Type B pancreatic cell (in vitro differentiated cells): ENCODE measurements around the gene RAP1A. TPM values are rescaled to one million over a fixed set of nuclear protein-coding genes. Genes with fewer than 3 reads are reported as not detected.

Experiments used
- DNase-seq: peaks from one replicate; pipeline ENCODE4 v3.0.0; 2021; ENCODE audit warnings: mixed read lengths; ENCODE audit not compliant: unreplicated experiment; ENCODE audit errors: extremely low spot score
- H3K27ac Mint-ChIP-seq: 2 replicates; pipeline ENCODE4 v1.8.0; 2021; ENCODE audit warnings: mild to moderate bottlenecking, mixed read lengths
- H3K27me3 Mint-ChIP-seq: 2 replicates; pipeline ENCODE4 v1.8.0; 2021; ENCODE audit warnings: mixed read lengths
- H3K36me3 Mint-ChIP-seq: 2 replicates; pipeline ENCODE4 v1.8.0; 2021; ENCODE audit warnings: mixed read lengths
- H3K4me1 Mint-ChIP-seq: one replicate; pipeline ENCODE4 v1.8.0; 2021; ENCODE audit warnings: mixed read lengths; ENCODE audit not compliant: unreplicated experiment
- H3K4me3 Mint-ChIP-seq: 2 replicates; pipeline ENCODE4 v1.8.0; 2021; ENCODE audit warnings: mild to moderate bottlenecking, mixed read lengths
- H3K9me3 Mint-ChIP-seq: 2 replicates; pipeline ENCODE4 v1.8.0; 2021; ENCODE audit warnings: mixed read lengths
- CTCF ChIP-seq: fragments of 200-600 bp; sonication (generic); conservative IDR thresholded peaks from 2 replicates; pipeline ENCODE4 v1.5.0; 2021; ENCODE audit warnings: antibody characterized with exemption, mild to moderate bottlenecking
- total RNA-seq: library from RNA; stranded (reverse); gene quantifications from 2 replicates; pipeline ENCODE4 v1.2.1, GENCODE V29; 2021; ENCODE audit warnings: low replicate concordance

RAP1A gene
- total RNA-seq, 1 donor from 2014 or later = 42.3 TPM

- peaks cover 3% of the 10 kb centered on the region for H3K4me1 Mint-ChIP-seq
- no peaks in the 10 kb centered on the region for H3K9me3 Mint-ChIP-seq
- H3K36me3 Mint-ChIP-seq = no peaks in the 10 kb centered on the region
- peaks cover 17% of the 10 kb centered on the region for H3K27me3 Mint-ChIP-seq
- no peak overlapping the region for H3K27ac Mint-ChIP-seq
- TF ChIP-seq CTCF = no peak
- no peak for DNase-seq
- H3K4me3 Mint-ChIP-seq = no peak overlapping the region
Observed at GRCh38 chr1:111750856-111751255, 131.3 kb downstream of the RAP1A start.

DNA sequence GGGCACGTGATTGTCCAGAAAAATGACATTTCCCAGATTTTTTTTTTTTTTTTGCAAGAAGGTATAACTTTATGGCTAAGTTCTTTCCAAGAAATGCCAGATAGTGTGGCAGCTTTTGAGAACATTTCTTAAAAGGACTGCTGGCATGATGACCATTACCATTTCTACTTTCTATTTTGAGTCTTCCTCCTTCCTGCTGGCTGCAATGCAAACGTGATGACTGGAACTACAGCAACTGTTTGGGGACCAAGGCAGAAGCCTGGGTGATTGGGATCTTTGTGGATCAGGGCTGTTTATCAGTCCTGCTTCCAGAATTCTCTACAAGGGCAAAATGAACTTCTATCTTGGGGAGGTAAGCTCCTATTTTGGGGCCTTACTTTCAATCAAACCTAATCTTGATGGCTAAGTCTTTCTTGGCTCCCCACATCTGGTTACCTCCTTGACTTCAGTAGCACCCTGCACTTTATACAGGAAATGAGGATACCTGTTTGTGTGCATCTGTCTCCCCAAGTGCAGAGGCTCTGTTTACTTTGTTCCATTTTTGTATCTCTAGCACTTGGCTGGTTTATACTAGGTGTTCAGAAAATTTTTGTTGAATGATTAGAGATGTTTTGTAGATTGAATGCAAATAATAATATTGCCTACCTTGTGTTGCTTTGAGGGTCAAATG lies 132.5 kb downstream of the RAP1A start:
- Mint-ChIP-seq H3K4me1 (peaks cover 10% of the 10 kb centered on the region), H3K27me3 (peaks cover 17% of the 10 kb centered on the region), H3K4me3 (no peak overlapping the region), H3K9me3 (no peaks in the 10 kb centered on the region), H3K36me3 (no peaks in the 10 kb centered on the region), H3K27ac (no peak overlapping the region)
- DNase-seq = no peak
- TF ChIP-seq CTCF = no peak

DNA sequence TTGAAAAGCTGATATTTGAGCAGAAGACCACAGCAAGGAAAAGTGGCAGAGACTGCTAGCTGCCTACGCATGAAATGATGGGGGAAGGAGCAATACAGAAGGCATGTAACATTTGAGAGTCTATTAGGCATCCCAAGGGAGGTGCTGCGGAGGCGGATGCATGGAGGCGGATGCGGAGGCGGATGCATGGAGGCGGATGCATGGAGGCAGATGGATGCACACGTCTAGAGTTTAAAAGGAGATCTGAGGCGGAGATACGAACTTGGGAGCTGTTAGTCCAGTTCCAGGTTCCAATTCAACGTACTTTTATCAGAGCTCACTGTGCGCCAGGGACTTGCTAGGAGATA lies 135.4 kb downstream of the RAP1A start:
- Mint-ChIP-seq H3K27ac (peak overlapping the region; percentile 99), H3K27me3 (peaks cover 7% of the 10 kb centered on the region), H3K36me3 (peaks cover 5% of the 10 kb centered on the region), H3K4me3 (peak overlapping the region; percentile 99), H3K4me1 (peaks cover 16% of the 10 kb centered on the region), H3K9me3 (no peaks in the 10 kb centered on the region)
- no peak for DNase-seq
- TF ChIP-seq CTCF = no peak

DNA sequence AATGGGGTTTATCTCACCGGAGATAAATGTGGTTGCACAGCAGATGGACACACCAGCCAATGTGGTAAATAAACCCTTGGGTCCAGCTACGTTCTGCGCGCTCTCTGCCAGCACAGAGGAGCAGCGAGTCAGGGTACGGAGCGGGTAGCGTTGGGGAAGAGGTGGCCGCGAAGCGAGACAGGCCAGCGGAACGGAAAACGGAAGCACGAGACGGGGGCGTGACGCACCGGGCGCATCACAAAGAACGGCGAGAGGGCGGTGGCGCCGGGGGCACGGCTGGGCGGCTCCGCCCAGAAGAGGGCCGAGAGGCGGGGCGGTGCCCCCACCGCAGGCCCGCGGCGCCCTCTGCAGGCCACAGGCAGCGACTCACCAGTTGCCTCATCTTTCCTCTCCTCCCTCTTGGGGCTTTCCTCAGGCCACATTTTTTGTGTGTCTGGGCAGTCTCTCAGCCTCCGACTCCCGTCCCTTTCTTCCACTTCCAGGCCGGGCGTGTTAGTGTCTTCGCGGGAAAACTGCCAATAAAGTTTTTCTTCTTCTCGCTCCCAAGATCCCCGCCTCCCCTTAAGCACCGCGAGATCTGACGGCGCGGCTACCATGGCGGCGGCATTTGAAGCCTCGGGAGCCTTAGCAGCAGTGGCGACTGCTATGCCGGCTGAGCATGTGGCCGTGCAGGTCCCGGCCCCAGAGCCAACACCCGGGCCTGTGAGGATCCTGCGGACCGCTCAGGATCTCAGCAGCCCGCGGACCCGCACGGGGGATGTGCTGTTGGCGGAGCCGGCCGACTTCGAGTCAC lies 135.9 kb downstream of the RAP1A start, which contains the start of gene DDX20:
DDX20 (plus strand) TSS at position 571 of the 793 bp plus-strand sequence; CDS start at position 595, 24 bp downstream.
- H3K9me3 Mint-ChIP-seq = no peaks in the 10 kb centered on the region
- peaks cover 5% of the 10 kb centered on the region for H3K36me3 Mint-ChIP-seq
- peaks cover 7% of the 10 kb centered on the region for H3K27me3 Mint-ChIP-seq
- H3K27ac Mint-ChIP-seq = peak within 1 kb of the TSS; percentile 99
- peak; percentile 90 for TF ChIP-seq CTCF
- H3K4me3 Mint-ChIP-seq = peak within 1 kb of the TSS; percentile 99
- DNase-seq = peak; percentile 94
- H3K4me1 Mint-ChIP-seq = peaks cover 16% of the 10 kb centered on the region

DNA sequence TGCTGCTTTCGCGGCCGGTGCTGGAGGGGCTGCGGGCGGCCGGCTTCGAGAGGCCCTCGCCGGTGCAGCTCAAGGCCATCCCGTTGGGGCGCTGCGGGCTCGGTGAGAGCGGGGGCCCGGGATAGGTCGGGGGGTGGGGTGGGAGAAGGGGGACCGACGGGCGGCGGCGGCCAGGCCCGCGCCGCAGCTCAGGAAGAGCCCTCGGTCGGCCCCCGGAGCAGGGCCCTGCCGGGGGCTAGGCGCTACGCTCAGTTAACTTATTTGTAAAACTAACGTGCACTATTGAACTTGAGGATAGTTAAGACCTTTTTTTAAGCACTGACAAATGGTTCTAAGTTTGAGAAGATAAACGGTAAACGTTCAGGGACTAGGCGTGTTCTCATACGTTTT lies 136.5 kb downstream of the RAP1A start:
- peak overlapping the region; percentile 99 for H3K4me3 Mint-ChIP-seq
- peaks cover 7% of the 10 kb centered on the region for H3K27me3 Mint-ChIP-seq
- peak overlapping the region; percentile 99 for H3K27ac Mint-ChIP-seq
- H3K9me3 Mint-ChIP-seq = no peaks in the 10 kb centered on the region
- H3K4me1 Mint-ChIP-seq = peaks cover 16% of the 10 kb centered on the region
- H3K36me3 Mint-ChIP-seq = peaks cover 9% of the 10 kb centered on the region
- no peak for DNase-seq
- no peak for TF ChIP-seq CTCF
